GM19035 (cell line): Measurements from ENCODE around the gene SLC25A33.

ENCODE experiments used
- ATAC-seq: cut with Tn5 transposase; IDR thresholded peaks from one replicate; pipeline ENCODE4 v1.9.1; 2021; ENCODE audit not compliant: unreplicated experiment

Gene SLC25A33

DNA sequence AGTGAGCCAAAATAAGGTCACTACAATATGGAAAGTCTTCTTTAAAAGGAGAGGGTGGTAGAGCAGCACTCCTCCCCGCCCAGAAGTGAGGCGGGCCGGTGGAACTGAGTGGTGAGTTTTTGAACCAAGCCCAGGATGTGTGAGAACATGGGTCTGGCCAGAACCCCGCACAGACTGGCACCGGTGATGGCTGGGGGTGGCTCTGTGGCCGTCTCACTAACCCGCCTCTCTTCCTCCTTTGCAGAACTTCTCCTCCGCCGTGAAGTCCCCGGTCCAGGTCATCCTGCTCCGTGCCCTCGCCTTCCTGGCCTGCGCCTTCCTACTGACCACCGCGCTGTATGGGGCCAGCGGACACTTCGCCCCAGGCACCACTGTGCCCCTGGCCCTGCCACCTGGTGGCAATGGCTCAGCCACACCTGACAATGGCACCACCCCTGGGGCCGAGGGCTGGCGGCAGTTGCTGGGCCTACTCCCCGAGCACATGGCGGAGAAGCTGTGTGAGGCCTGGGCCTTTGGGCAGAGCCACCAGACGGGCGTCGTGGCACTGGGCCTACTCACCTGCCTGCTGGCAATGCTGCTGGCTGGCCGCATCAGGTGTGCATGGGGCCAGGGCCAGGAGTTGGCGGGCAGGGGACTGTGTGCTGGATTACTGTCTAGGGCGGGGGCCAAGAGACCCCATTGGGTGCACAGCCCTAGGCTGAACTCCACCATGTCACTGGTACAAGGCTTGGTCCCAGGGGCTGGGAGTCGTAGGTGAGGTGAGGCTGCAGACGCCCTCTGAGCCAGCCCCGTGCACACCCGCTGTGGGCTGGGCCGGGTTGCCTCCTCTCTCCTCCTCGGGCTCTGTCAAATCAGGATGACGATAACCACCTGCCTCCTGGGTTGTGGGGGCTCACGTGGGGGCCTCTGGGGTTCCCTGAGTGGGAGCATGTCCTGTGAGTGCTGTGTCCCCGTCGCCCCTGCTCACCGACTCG, 61.9 kb downstream of the SLC25A33 start:
- ATAC-seq, result no peak

DNA sequence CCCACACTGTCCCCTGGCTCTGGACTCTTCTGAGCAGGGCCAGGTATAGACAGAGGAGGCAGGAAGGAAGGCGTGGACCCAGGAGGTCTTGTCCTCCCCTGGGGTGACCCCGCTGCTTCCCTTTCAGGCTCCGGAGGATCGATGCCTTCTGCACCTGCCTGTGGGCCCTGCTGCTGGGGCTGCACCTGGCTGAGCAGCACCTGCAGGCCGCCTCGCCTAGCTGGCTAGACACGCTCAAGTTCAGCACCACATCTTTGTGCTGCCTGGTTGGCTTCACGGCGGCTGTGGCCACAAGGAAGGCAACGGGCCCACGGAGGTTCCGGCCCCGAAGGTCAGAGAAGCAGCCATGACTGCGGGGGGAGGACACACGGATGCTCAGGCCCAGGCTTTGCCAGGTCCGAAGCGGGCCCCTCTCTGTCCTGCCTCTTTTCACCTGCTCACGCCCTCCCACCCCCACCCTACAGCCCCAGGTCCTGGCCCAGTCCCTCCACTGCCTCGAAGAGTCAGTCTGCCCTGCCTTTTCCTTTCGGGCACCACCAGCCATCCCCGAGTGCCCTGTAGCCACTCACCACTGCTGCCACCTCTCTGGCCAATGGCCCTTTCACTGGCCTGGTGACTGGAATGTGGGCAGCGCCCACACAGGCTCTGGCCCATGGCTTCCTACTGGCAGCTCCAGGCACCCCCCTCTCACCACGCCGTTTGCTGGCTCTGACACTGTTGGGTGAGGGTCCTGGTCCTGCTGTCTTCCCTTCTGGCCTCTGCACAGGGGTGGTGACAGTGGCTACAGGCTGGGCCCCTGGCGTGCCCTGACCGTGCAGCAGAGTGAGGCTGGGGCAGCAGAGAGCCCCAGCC, 62.9 kb downstream of the SLC25A33 start:
- no peak for ATAC-seq

DNA sequence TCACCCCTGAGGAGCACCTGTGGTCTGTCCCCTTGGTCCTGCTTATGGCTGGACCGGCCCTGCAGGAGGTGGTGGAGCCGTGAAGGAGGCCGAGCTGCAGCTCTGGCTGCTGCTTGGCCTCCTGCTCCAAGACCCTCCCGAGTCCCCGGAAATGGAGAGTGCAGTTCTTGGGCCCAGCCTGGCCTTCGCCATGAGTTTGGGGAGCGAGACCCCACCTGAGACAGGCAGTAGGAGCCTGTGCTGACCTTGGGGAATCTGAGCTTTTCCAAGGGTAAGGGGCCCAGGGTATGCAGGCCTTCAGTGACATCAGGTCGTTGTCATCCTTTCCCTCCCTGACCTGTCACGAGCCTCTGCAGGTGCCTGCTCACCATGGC, 63.5 kb downstream of the SLC25A33 start:
- ATAC-seq, result no peak

DNA sequence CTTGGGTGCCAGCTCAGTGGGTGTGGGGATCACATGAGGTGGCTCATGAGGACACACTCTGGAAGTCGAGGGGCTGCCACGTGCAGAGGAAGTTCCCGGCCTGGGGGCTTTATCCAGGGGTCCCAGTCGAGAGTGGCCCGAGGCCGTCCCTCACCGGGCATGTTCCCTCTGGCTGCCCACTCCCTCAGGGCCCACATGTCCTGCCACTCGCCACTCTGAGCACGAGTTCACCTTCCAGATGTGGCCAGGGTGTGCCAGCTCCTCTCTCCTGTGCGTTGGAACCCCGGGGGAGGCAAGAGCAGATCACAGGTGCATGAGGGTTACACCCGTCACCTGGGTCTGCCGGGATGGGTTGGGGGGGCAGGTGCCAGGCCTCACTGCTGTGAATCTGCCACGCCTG, 64.0 kb downstream of the SLC25A33 start:
- no peak for ATAC-seq

DNA sequence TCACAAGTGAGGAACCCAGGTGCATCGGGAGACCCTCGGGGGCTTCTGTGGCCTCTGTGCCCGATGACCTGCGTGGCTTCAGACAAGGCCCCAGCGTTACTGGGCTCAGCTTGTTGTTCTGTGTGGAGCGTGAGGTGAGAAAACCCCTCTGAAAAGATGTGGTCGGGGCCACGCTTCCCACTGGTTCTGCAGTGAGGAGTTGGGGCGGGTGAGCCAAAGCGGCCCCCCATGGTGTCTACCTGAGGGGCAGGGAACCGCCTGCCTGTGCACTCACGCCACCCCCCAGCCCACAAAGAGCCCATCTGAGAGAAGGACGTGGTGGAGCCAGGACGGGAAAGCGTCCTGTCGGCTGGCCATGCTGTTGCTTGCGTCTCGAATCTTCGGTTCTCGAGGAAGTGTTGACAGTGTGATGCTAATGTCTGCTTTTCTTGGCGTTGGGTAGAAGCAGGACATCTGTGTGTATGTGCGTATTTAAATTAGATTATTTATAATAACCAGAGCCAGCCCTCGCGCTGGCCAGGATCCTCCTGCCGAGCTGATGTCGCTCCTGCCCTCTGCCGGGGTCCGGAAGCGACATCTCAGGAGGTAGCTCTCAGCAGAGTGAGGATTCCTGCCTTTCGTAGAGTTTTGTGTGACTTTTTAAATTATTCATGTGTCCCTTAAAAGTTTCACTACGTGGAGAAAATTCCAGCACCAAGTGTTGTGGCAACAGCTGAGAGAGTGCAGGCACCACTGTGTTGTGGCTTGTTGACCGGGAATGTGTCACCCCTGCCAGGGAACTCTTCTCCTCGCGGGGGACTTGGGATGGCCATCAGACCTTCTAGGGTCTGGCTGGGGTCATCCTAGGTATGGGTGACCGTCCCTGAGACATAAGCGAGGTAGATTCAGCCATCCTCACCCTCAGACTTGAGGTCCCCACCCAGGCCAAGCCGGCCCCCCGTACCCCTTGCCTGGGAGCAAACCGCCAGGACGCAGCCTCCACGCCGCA, 64.8 kb downstream of the SLC25A33 start:
- no peak for ATAC-seq

DNA sequence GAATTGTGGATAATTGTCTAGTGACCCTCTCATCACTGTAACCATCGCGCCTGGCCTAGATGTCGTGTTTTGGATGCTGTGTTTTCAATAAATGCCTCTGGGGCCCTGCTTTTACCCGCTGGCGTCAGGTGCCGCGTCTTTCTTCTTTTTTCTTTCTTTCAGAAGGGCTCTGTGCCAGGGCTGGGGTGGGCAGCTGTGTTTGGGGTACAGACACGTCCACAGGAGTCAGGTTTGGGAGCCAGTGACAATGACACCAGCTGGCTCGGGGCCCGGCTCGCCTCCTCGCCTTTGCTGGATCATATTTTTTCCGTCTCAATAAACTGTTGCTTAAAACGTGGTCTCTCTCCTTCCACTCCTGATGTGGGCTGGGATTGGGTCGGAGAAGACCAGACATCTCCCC, 65.6 kb downstream of the SLC25A33 start:
- no peak for ATAC-seq

DNA sequence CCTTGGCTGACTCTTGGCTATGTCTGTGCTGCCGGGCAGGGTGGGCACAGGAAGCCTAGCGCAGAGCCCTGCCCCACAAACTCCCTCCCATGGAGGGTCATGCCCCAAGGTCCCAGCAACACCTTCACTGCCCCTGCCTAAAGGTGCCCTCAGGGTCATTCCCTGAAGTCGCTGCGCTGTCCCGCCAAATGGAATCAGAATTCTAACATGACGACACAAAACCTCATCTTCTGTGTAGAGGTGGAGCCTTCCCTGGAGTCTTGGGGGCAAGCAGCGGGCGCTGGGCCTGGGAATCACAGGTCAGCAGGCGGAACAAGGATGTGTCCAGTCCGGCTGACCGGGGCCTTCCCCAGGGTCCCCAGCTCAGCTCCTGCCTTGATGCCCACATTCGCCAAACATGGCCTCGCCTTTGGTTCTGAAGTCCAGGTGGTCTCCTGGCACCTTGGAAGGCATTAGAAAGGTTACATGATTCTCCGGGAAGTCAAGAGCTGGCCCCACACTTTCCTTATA, 66.7 kb downstream of the SLC25A33 start:
- no peak for ATAC-seq

DNA sequence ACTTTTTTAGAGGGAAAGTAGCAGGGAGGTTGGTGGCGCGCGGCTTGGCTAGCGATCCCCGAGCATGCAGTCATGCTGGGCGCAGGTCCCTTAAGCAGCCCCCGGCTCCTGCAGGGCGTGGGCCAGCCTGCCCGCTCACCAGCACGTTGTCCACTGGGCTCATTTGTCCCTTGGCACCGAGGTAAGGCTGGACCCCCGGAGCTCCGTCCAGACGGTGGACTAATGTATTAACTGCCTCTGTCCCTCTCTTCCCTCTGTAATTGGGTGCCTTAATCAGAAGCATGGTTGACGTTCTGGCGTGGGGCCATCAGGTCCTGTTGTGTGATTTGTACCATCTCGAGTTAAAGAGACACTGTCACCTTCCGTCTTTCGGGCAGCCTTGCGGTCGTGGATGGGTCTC, 67.2 kb downstream of the SLC25A33 start:
- no peak for ATAC-seq

DNA sequence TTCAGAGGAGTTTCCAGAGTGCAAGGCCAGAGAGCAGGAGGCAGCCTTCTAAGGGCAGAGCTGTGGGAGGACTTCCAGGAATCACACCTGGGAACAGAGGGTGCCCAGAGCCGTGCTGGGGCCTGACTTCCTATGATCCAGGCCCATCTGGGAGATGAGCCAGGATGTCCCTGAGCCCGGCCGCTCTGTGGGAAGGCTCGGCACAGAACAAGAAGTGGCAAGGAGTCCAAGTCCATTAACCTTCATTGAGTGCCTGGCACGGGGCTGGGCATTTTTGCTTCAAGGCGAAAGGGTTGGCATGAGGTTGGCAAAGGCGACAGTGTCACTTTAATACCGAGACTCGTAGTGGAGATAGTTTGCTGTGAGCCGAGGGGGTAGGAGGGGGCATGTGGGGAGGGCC, 67.7 kb downstream of the SLC25A33 start:
- no peak for ATAC-seq

DNA sequence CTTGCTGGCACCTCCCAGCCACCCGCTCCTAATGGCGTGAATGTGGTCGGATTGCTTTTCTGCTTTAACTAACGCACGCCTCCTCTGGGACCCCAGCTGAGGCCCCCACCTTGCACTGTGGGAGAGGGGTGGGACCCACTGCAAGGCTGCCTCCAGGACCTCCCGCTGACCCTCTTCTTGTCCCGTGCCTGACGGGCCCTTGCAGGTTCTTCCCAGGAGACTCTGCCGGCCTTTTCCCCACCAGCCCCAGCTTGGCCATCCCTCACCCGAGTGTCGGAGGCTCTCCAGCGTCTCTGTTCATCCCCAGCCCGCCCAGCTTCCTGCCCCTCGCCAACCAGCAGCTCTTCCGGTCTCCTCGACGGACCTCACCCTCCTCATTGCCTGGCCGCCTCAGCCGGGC, 68.1 kb downstream of the SLC25A33 start:
- ATAC-seq, result no peak

DNA sequence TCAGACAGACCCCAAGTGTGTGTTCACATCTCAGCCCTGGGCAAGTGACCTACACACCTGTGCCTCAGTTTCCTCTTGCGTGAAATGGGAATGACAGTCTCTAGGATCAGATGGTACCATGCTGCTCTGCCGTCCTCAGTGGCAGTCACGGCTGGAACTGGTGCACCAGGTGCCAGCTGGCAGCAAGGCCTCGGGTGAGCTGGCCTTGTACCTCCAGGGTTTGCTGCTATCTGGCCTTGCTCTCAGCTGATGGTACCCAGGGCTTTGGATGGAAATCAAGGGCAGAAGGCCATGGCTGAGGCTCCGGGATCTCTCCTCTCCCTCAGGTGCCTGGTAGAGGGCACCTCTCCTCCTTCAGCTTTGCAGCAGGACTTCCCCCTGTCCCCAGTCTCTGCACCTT, 70.7 kb downstream of the SLC25A33 start:
- no peak for ATAC-seq

DNA sequence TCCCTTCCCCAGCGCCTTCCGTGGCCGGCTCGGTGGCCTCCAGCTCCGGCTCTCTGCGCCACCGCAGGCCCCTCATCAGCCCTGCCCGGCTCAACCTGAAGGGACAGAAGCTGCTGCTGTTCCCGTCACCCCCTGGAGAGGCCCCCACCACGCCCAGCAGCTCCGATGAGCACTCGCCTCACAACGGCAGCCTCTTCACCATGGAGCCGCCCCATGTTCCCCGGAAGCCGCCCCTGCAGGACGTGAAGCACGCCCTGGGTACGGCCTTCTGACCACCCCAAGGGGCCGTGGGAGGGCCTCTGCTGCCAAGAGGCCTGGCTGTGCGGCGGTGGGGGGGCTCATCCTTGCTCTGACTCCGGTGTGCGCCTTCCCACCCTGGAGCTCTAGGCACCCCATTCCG, 71.3 kb downstream of the SLC25A33 start:
- no peak for ATAC-seq

DNA sequence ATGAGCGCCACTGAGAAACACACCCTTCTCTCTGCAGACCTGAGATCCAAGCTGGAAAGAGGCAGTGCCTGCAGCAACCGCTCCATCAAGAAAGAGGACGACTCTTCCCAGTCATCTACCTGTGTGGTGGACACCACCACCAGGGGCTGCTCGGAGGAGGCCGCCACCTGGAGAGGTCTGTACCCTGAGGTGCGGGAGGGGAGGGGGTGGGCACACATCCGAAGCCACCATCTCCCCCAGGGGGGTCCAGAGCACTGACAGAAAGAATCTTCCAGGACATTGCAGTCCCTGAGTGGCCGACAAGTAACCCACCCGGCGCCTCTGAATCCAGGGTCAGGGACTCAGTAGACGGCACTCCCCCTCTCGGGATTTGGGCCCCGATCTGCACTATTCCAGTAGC, 72.5 kb downstream of the SLC25A33 start:
- ATAC-seq, result no peak

DNA sequence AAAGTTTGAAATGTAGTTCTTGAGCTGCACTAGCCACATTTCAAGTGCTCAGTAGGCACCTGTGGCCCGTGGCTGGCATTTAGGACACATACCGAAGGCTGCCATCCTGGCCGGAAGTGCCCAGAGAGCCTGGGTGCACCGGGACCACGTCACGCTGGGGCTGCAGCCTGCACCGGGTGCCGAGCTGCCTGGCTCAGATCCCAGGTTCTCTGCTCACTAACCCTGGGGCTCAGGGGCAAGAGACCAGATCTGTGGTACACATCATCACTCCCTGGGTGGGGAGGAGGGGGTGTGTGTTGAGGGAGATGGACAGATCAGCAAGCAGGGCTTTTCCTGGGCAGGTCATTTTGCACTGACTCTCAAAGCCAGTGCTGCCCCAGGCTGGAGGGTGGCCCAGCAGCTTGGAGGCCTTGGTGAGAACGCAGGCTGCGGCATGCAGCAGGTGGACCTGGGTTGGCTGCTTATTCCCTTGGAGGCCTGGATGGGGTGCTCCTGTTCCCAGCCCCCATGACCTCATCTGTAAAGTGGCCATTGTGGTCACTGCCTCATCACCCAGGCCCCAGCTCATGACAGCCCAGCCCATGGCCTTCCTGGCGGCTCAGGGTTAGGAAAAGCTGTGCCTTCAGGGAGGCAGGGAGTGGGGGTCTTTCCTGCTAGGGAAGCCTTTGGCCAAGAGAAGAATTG, 73.0 kb downstream of the SLC25A33 start:
- ATAC-seq, result no peak

DNA sequence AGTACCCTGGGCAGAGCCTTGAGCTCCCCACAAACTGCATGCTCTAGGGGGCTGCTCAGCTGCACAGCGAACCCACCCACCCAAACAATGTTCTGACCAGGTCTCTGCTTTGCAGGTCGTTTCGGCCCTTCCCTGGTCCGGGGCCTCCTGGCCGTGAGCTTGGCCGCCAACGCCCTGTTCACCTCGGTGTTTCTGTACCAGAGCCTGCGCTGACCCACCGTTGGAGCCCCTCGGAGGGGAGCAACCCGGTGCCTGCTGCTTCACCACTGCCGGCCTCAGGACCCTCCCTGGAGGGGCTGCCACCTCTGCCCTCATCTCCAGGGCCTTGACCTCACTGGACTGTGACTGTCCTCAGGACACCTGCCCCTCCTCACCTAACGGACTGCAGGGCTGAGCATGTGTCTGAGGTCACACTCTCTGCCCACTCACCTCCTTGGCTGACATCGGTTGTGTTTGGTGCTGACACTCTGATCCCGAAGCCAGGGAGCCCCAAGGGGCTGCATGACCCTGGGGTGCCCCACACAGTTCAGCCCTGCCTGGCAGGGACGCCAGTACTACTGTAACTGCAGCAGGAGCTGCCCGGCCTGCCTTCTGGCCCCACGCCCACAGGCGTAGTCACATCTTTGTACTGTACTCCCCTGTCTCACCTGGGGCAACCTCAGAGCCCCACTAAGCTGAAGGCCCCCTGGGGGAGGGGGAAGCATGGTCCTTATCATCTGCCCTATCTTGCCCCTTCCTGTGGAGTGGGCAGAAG, 73.8 kb downstream of the SLC25A33 start:
- no peak for ATAC-seq

DNA sequence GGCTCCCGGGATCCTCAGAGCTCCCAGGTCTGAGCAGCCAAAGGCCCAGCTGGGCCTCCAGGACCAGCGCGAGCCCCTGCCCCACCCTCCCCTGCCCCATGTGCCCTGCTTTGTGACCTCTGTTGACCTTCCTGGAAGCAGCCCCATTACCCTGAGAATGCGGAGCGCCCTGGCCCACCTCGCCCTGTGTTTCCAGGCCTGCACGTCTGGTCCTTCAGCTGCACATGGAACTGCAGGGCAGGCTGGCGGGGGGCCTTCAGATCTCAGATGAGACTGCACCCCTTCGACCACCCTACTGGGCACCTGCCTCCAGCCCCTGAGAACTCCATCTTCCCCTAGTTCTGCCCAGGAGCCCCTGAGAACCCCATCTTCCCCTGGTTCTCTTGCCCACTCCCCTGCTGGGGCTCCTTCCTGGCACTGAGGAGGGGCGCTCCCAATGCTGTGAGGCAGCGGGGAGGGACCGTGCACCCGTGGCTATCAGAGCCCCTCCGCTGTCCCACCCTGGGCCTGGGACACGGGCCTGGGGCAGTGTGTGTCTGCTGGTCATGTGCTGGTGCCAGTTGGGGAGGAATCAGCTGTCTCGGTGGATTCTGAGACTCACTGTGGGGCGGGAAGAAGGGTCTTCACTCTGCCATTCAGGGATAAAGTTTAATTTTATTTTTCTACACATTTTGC, 74.5 kb downstream of the SLC25A33 start:
- no peak for ATAC-seq

DNA sequence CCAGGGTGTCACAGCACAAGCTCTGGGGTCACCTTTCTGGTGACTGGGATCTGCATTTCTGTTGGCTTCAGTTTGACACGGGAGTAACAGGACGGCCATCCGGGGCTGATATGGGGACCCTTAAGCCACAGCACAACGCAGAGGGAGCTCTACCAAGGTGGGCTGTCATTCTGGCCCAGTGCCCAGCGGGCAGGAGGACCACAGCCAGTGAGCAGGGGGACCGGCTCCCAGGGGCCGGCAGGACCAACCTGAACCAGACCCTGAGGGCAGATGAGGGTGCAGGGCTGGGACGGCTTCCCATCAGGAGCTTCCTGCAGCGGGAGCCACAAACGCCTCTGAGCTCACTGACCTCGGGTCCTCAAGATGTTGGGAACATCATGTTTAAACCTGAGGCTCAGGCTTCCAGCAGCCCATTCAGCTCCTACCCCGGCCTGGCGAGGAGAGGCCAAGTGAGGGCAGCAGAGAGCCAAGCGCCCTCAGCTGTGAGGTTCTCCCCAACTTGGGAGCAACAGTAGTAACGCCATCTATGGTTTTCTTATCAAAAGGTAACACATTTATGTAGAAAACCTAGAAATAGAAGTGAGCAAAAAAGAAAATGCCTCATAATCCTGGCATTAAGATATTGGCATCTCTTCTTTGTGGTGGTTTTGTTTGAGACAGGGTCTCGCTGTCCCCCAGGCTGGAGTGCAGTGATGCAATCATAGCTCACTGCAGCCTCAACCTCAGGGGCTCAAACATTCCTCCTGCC, 76.2 kb downstream of the SLC25A33 start:
- ATAC-seq, result no peak
